H1 (cell line): ENCODE measurements around the gene CD40LG. TPM values are rescaled to one million over a fixed set of nuclear protein-coding genes. Genes with fewer than 3 reads are reported as not detected.

Experiments
- CTCF ChIA-PET: fragments of 300-600 bp; sonication (Branson Sonifier 250); formaldehyde crosslinking; loops from one replicate; lab custom pipeline; 2021; ENCODE audit not compliant: partially characterized antibody; lab: Charles Lee
- POLR2A ChIA-PET: fragments of 300-600 bp; sonication (Branson Sonifier 250); formaldehyde crosslinking; loops from one replicate; lab custom pipeline; 2021; ENCODE audit warnings: inconsistent platforms; ENCODE audit not compliant: partially characterized antibody; lab: Charles Lee
- DNase-seq, 2 experiments: peaks; one replicate each; pipeline versions ENCODE4 v3.0.0 to v3.0.0-alpha.2; 2010 to 2022; ENCODE audit warnings: low spot score in 2 of 2, low read depth in 1 of 2, mixed read lengths in 1 of 2
- FAIRE-seq: peaks from 2 replicates; lab custom pipeline; 2011; peaks lifted over from hg19 to GRCh38; lab: Jason Lieb, UNC
- H2AFZ ChIP-seq: 2 replicates; pipeline ENCODE4 v1.8.1; 2012; ENCODE audit warnings: low read length, inconsistent platforms
- H2AK5ac ChIP-seq: 2 replicates; pipeline ENCODE4 v1.6.1; 2013; ENCODE audit warnings: low read depth, low read length
- H2BK120ac ChIP-seq: replicated peaks from 2 replicates; pipeline ENCODE3; 2013; ENCODE audit warnings: low read depth, low read length, inconsistent platforms
- H2BK12ac ChIP-seq: 2 replicates; pipeline ENCODE4 v1.6.1; 2013; ENCODE audit warnings: low read depth, low read length
- H2BK15ac ChIP-seq: 2 replicates; pipeline ENCODE4 v1.6.1; 2013; ENCODE audit warnings: low read length
- H2BK20ac ChIP-seq: 2 replicates; pipeline ENCODE4 v1.6.1; 2013; ENCODE audit warnings: low read length
- H2BK5ac ChIP-seq: 2 replicates; pipeline ENCODE4 v1.6.1; 2013; ENCODE audit warnings: low read depth, low read length
- H3K14ac ChIP-seq: 2 replicates; pipeline ENCODE4 v1.6.1; 2013; ENCODE audit warnings: inconsistent platforms; ENCODE audit not compliant: insufficient read length
- H3K18ac ChIP-seq: 2 replicates; pipeline ENCODE4 v1.6.1; 2013; ENCODE audit warnings: low read length; ENCODE audit errors: extremely low read depth
- H3K23ac ChIP-seq: 2 replicates; pipeline ENCODE4 v1.6.1; 2013; ENCODE audit warnings: inconsistent platforms; ENCODE audit not compliant: insufficient read length
- H3K23me2 ChIP-seq: 2 replicates; pipeline ENCODE4 v1.6.1; 2013; ENCODE audit warnings: low read depth, low read length
- H3K27ac ChIP-seq: 2 replicates; pipeline ENCODE4 v1.6.1; 2011; ENCODE audit warnings: low read depth, low read length, inconsistent platforms
- H3K27me3 ChIP-seq, 4 experiments: replicated peaks in 1 of 4; 1 replicate in 1 of 4; 2 replicates in 3 of 4; pipeline versions ENCODE4 v1.6.1 to v1.8.1; 2011 to 2013; ENCODE audit warnings: low read length in 3 of 4, mild to moderate bottlenecking in 3 of 4, inconsistent platforms in 2 of 4, mixed read lengths in 2 of 4, moderate library complexity in 1 of 4; ENCODE audit not compliant: control insufficient read depth in 3 of 4, insufficient read depth in 3 of 4; ENCODE audit errors: extremely low read depth in 1 of 4
- H3K36me3 ChIP-seq, 4 experiments: 2 replicates each; pipeline versions ENCODE4 v1.6.1 to v1.8.1; 2011 to 2013; ENCODE audit warnings: mild to moderate bottlenecking in 4 of 4, low read length in 3 of 4, moderate library complexity in 2 of 4, control low read depth in 1 of 4, inconsistent platforms in 1 of 4; ENCODE audit not compliant: insufficient read depth in 4 of 4, control insufficient read depth in 2 of 4
- H3K4ac ChIP-seq: replicated peaks from 2 replicates; pipeline ENCODE3; 2013; ENCODE audit warnings: low read length, low read depth, mixed read lengths, inconsistent platforms; ENCODE audit not compliant: insufficient read length
- H3K4me1 ChIP-seq, 4 experiments: replicated peaks in 1 of 4; 1 replicate in 1 of 4; 2 replicates in 3 of 4; pipeline versions ENCODE4 v1.6.1 to v1.8.1; 2011 to 2013; ENCODE audit warnings: low read length in 3 of 4, inconsistent platforms in 2 of 4, mixed read lengths in 1 of 4; ENCODE audit not compliant: insufficient read depth in 4 of 4, control insufficient read depth in 3 of 4
- H3K4me2 ChIP-seq, 2 experiments: 2 replicates each; pipeline versions ENCODE4 v1.6.1 to v1.8.1; 2011 to 2013; ENCODE audit warnings: low read depth in 2 of 2, low read length in 2 of 2, control low read depth in 1 of 2, inconsistent platforms in 1 of 2, mild to moderate bottlenecking in 1 of 2; ENCODE audit not compliant: insufficient read depth in 1 of 2
- H3K4me3 ChIP-seq, 4 experiments: fragments of 200-600, 300-600 bp in 1 of 4; sonication (generic), shearing (Covaris generic), sonication (Bioruptor Twin) in 1 of 4; 2 replicates each; pipeline versions ENCODE4 v1.5.1 to v1.8.1; 2011 to 2016; ENCODE audit warnings: low read length in 4 of 4, low read depth in 3 of 4, control low read depth in 2 of 4, inconsistent platforms in 2 of 4, mild to moderate bottlenecking in 2 of 4, mixed read lengths in 1 of 4, moderate library complexity in 1 of 4; ENCODE audit not compliant: insufficient read depth in 2 of 4; ENCODE audit errors: extremely low read depth in 1 of 4
- H3K56ac ChIP-seq: replicated peaks from 2 replicates; pipeline ENCODE3; 2013; ENCODE audit warnings: low read depth, mild to moderate bottlenecking, mixed read lengths, low read length, inconsistent platforms; ENCODE audit not compliant: insufficient read length
- H3K79me1 ChIP-seq: 2 replicates; pipeline ENCODE4 v1.6.1; 2013; ENCODE audit warnings: low read depth, low read length, control low read depth
- H3K79me2 ChIP-seq, 2 experiments: 2 replicates each; pipeline versions ENCODE4 v1.6.1 to v1.8.1; 2012 to 2013; ENCODE audit warnings: low read length in 2 of 2, mild to moderate bottlenecking in 2 of 2, inconsistent platforms in 1 of 2; ENCODE audit not compliant: insufficient read depth in 2 of 2, control insufficient read depth in 1 of 2
- H3K9ac ChIP-seq, 4 experiments: replicated peaks in 1 of 4; 1 replicate in 1 of 4; 2 replicates in 3 of 4; pipeline versions ENCODE4 v1.6.1 to v1.8.1; 2011 to 2013; ENCODE audit warnings: low read depth in 3 of 4, low read length in 3 of 4, control low read depth in 2 of 4, mild to moderate bottlenecking in 2 of 4, moderate library complexity in 2 of 4, inconsistent platforms in 1 of 4; ENCODE audit errors: extremely low read depth in 1 of 4
- H3K9me3 ChIP-seq, 2 experiments: 2 replicates each; pipeline versions ENCODE4 v1.6.1 to v1.8.1; 2012 to 2013; ENCODE audit warnings: mild to moderate bottlenecking in 2 of 2, moderate library complexity in 2 of 2, control low read depth in 1 of 2, inconsistent platforms in 1 of 2, low read depth in 1 of 2, low read length in 1 of 2, mixed read lengths in 1 of 2; ENCODE audit not compliant: insufficient read depth in 2 of 2
- H4K20me1 ChIP-seq, 2 experiments: replicated peaks in 1 of 2; 2 replicates each; pipeline versions ENCODE3 to v1.8.1; 2011 to 2013; ENCODE audit warnings: inconsistent platforms in 2 of 2, low read length in 2 of 2, mild to moderate bottlenecking in 1 of 2; ENCODE audit not compliant: insufficient read depth in 2 of 2, control insufficient read depth in 1 of 2
- H4K5ac ChIP-seq: 2 replicates; pipeline ENCODE4 v1.6.1; 2013; ENCODE audit warnings: low read length, low read depth, mixed read lengths, inconsistent platforms; ENCODE audit not compliant: insufficient read length
- H4K8ac ChIP-seq: 2 replicates; pipeline ENCODE4 v1.8.0; 2013; ENCODE audit warnings: mild to moderate bottlenecking, moderate library complexity, low read length, inconsistent platforms; ENCODE audit not compliant: insufficient read depth; ENCODE audit errors: extremely low read depth
- H4K91ac ChIP-seq: replicated peaks from 2 replicates; pipeline ENCODE3; 2013; ENCODE audit warnings: low read length, mixed read lengths, inconsistent platforms; ENCODE audit not compliant: insufficient read length
- ATF2 ChIP-seq: IDR thresholded peaks from 2 replicates; pipeline ENCODE4 v1.6.1; 2012; ENCODE audit warnings: low read length, inconsistent platforms
- BACH1 ChIP-seq: IDR thresholded peaks from 2 replicates; pipeline ENCODE4 v1.6.1; 2012; ENCODE audit warnings: low read length, improper control_type of control experiment
- RAD21 ChIP-seq, 2 experiments: IDR thresholded peaks in 1 of 2; conservative IDR thresholded peaks in 1 of 2; 2 replicates each; pipeline ENCODE4 v1.6.1; 2011; ENCODE audit warnings: low read depth in 2 of 2, low read length in 2 of 2, improper control_type of control experiment in 1 of 2, inconsistent platforms in 1 of 2, mild to moderate bottlenecking in 1 of 2, moderate library complexity in 1 of 2
- SP2 ChIP-seq: IDR thresholded peaks from 2 replicates; pipeline ENCODE4 v1.6.1; 2012; ENCODE audit warnings: mild to moderate bottlenecking, low read length, inconsistent platforms
- TAF7 ChIP-seq: optimal IDR thresholded peaks from 2 replicates; pipeline ENCODE3; 2011; ENCODE audit warnings: low read depth, mild to moderate bottlenecking, inconsistent platforms, low read length, moderate library complexity, borderline replicate concordance
- WGBS, 2 experiments: shearing (Covaris generic) in 1 of 2; methylation state at CpG; one replicate each; pipeline versions ENCODE4 v1.1.6 to v1.1.7; 2013 to 2015; ENCODE audit warnings: low lambda C conversion rate in 2 of 2, mixed read lengths in 2 of 2, inconsistent platforms in 1 of 2, low coverage in 1 of 2, missing lambda C conversion rate in 1 of 2; ENCODE audit not compliant: insufficient replicate concordance in 2 of 2, insufficient coverage in 1 of 2, insufficient read length in 1 of 2; ENCODE audit errors: extremely low coverage in 1 of 2, missing lambda C conversion rate in 1 of 2; 5-methylcytosine and 5-hydroxymethylcytosine counted together
- polyA plus RNA-seq, 7 experiments: library from polyadenylated mRNA; depleted of rRNA in 3 of 7; stranded (reverse) in 5 of 7; unstranded in 2 of 7; fragments of >200 nt in 5 of 7; fragments of 200-250 nt in 2 of 7; gene quantifications; 1 replicate in 5 of 7; 2 replicates in 1 of 7; 4 replicates in 1 of 7; pipeline versions ENCODE4 v1.2.1 to v1.2.3, GENCODE V29; 2011 to 2013; ENCODE audit warnings: missing spikeins in 2 of 7, mixed read lengths in 2 of 7
- total RNA-seq: library from RNA; stranded (reverse); fragmentation: NEBNext Ultra II Directional; extraction: Animal tissue kit (Norgen Biotek cat#: 25700); gene quantifications from 2 replicates; pipeline ENCODE4 v1.2.1, GENCODE V29; 2021

CD40LG gene
- total and polyA plus RNA-seq, 2 of the 8 experiments (the other 6 are each of a cell fraction or from before 2014, with no cell fraction given): not detected

GRCh38 chrX:136626891-136627290, 21.1 kb upstream of the CD40LG start:
- H3K23me2 ChIP-seq: no peaks in the 10 kb centered on the region
- no peak overlapping the region for H3K18ac ChIP-seq
- no peaks in the 10 kb centered on the region for H3K79me1 ChIP-seq
- no peak overlapping the region for H2AFZ ChIP-seq
- H3K9ac ChIP-seq: no peak overlapping the region
- no peaks in the 10 kb centered on the region for H3K27me3 ChIP-seq
- H4K91ac ChIP-seq: no peak overlapping the region
- H4K20me1 ChIP-seq: no peaks in the 10 kb centered on the region
- ChIA-PET CTCF (interaction anchor here (0.9 to 1.9 kb wide), 3 partner anchors 9 to 68 kb away, joined by 3 to 4 read pairs (median 3); no protein-coding TSS in a partner anchor), POLR2A (no interaction called here)
- no peak overlapping the region for H4K8ac ChIP-seq
- no peak overlapping the region for H3K4ac ChIP-seq
- H3K4me2 ChIP-seq: no peak overlapping the region
- no peak overlapping the region for H3K27ac ChIP-seq
- no peak overlapping the region for H2BK20ac ChIP-seq
- no peak for TF ChIP-seq ATF2
- no peak for TF ChIP-seq SP2
- TF ChIP-seq BACH1: no peak
- no peak for TF ChIP-seq TAF7
- no peak for TF ChIP-seq RAD21 (IDR thresholded peaks at IDR 0.05 in 1 of 2, conservative IDR thresholded peaks at IDR 0.05 in 1 of 2; ENCODE audit: low read depth in 2 of 2, low read length in 2 of 2)
- FAIRE-seq (no peak), DNase-seq (no peak)
- no peak overlapping the region for H3K56ac ChIP-seq
- H2BK12ac ChIP-seq: no peak overlapping the region
- no peak overlapping the region for H3K4me3 ChIP-seq
- no peak overlapping the region for H4K5ac ChIP-seq
- WGBS, 2 experiments: 75% methylated on average over 1 of the region's 1 CpG; no CpG with 5 or more reads in 1 of the 2 experiments
- no peak overlapping the region for H3K23ac ChIP-seq
- H3K4me1 ChIP-seq: no peaks in the 10 kb centered on the region
- H3K9me3 ChIP-seq: no peaks in the 10 kb centered on the region
- H2AK5ac ChIP-seq: no peak overlapping the region
- H2BK120ac ChIP-seq: no peak overlapping the region
- H3K79me2 ChIP-seq: no peaks in the 10 kb centered on the region
- no peaks in the 10 kb centered on the region for H3K36me3 ChIP-seq
- no peak overlapping the region for H2BK15ac ChIP-seq
- no peak overlapping the region for H3K14ac ChIP-seq
- H2BK5ac ChIP-seq: no peak overlapping the region
